Suprapubic skin (tissue), 4 donors: ENCODE data around the gene TBX10. TPM values are rescaled to one million over a fixed set of nuclear protein-coding genes. Genes with fewer than 3 reads are reported as not detected.
A peak's percentile ranks its signal among the peaks of the same experiment; 100 is the strongest.

Source experiments
- DNase-seq, 2 donors: peaks; one replicate each; pipeline ENCODE4 v3.0.0-alpha.2; 2019; ENCODE audit warnings: low spot score in 2 of 2
- H3K27ac ChIP-seq: fragments of 200-600 bp; sonication (generic); one replicate; pipeline ENCODE4 v1.5.1; 2019
- H3K27me3 ChIP-seq: fragments of 200-600 bp; sonication (generic); one replicate; pipeline ENCODE4 v1.5.1; 2019
- H3K36me3 ChIP-seq: fragments of 200-600 bp; sonication (generic); one replicate; pipeline ENCODE4 v1.5.1; 2019
- H3K4me1 ChIP-seq: fragments of 200-600 bp; sonication (generic); one replicate; pipeline ENCODE4 v1.5.1; 2019
- H3K4me3 ChIP-seq: fragments of 200-600 bp; sonication (generic); one replicate; pipeline ENCODE4 v1.5.1; 2019; ENCODE audit warnings: mild to moderate bottlenecking
- H3K9me3 ChIP-seq: fragments of 200-600 bp; sonication (generic); one replicate; pipeline ENCODE4 v1.5.1; 2019
- CTCF ChIP-seq, 2 donors: fragments of 200-600 bp in 1 of 2; fragments of 450-650 bp in 1 of 2; sonication (generic) in 1 of 2; IDR thresholded peaks; one replicate each; pipeline ENCODE4 v1.5.1; 2016 to 2019; ENCODE audit warnings: antibody characterized with exemption in 2 of 2, mild to moderate bottlenecking in 1 of 2, moderate library complexity in 1 of 2
- EP300 ChIP-seq: sonication (generic); formaldehyde crosslinking; IDR thresholded peaks from one replicate; pipeline ENCODE4 v1.6.1; 2017; ENCODE audit warnings: antibody characterized with exemption
- POLR2A ChIP-seq, 2 donors: fragments of 450-650 bp; IDR thresholded peaks; one replicate each; pipeline ENCODE4 v1.6.1; 2017; ENCODE audit warnings: antibody characterized with exemption in 2 of 2, mild to moderate bottlenecking in 2 of 2, moderate library complexity in 2 of 2
- POLR2AphosphoS5 ChIP-seq, 3 donors: sonication (generic); formaldehyde crosslinking; IDR thresholded peaks; one replicate each; pipeline ENCODE4 v1.6.1; 2017; ENCODE audit warnings: antibody characterized with exemption in 3 of 3
- WGBS: methylation state at CpG from one replicate; pipeline ENCODE4 v1.1.5; 2018; 5-methylcytosine and 5-hydroxymethylcytosine counted together
- total RNA-seq, 4 donors: library from RNA; depleted of rRNA; stranded (reverse); fragments of >200 nt; gene quantifications; one replicate each; pipeline ENCODE4 v1.1.0, GENCODE V29; 2016

The TBX10 gene
- total RNA-seq, 4 donors from 2014 or later = not detected

DNA sequence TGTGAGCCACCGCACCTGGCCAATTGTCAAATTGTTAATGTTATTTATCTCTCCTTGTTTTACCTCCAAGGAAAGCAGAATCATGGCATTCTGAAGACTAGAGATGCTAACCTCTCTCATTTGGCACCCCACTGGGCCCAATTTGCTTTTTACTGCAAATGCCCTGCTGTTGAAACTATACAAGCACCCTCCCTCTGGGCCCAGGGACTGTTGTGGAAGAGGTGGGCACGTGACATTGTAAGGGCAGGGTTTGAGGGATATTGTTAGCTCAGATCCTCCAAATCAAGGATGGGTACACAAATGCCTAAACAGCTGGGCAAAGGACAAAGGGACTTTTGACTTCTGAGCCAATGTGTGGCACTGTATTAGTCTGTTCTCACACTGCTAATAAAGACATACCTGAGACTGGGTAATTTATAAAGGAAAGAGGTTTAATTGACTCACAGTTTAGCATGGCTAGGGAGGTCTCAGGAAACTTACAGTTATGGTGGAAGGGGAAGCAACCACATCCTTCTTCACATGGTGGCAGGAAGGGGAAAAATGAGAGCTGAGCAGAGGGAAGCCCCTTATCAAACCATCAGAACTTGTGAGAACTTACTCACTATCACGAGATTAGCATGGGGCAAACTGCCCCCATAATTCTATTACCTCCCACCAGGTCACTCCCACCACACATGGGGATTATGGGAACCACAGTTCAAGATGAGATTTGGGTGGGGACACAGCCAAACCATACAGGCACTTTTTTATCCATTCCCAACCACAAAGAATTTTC, 41.3 kb upstream of the TBX10 start:
- peak overlapping the region; percentile 82 for H3K27ac ChIP-seq
- peaks cover 23% of the 10 kb centered on the region for H3K4me1 ChIP-seq
- TF ChIP-seq POLR2A (IDR thresholded peaks at IDR 0.05) (no peak), POLR2AphosphoS5 (IDR thresholded peaks at IDR 0.05) (no peak), EP300 (no peak), CTCF (IDR thresholded peaks at IDR 0.05) (no peak)
- H3K4me3 ChIP-seq = no peak overlapping the region
- no peaks in the 10 kb centered on the region for H3K9me3 ChIP-seq
- 59% methylated on average over 3 of the region's 3 CpGs for WGBS
- H3K27me3 ChIP-seq = no peaks in the 10 kb centered on the region
- peak in 1 of 2 donors; percentile 45 for DNase-seq
- H3K36me3 ChIP-seq = no peaks in the 10 kb centered on the region

- Histone ChIP-seq H3K4me3 (no peak overlapping the region), H3K27ac (peak overlapping the region; percentile 81)
- no peak for TF ChIP-seq CTCF (IDR thresholded peaks at IDR 0.05)
- TF ChIP-seq POLR2A (IDR thresholded peaks at IDR 0.05) = no peak
- TF ChIP-seq EP300 = no peak
- TF ChIP-seq POLR2AphosphoS5 (IDR thresholded peaks at IDR 0.05) = no peak
These were observed 35.6 kb upstream of the TBX10 start for GRCh38 chr11:67675058-67675747.

DNA sequence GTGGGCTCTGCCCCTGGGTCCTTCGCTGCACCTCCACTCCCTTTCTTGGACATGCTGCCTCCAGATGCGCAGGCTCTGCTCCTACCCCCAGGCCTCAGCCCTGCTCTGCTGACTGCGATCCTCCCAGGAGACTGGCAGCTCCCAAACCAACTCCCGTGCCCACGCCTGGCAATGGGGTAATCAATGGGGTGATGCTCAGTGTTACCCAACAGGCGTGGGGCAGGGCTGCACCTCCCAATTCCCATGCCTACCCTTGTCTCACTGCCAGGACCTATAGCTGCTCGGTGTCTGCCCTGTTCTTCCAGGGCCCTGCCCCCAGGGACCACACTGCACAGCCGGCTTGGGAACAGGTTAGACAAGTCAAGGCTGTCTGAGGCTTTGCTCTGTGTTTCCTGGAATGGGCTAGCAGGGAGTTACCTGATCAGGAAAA, 34.9 kb upstream of the TBX10 start, which contains the start of gene ALDH3B2:
Gene ALDH3B2 (minus strand): TSS at position 182 of the 430 bp plus-strand sequence. CDS start 7,688 bp downstream, outside the sequence.
- Histone ChIP-seq H3K27me3 (peaks cover 20% of the 10 kb centered on the region), H3K4me1 (peaks cover 22% of the 10 kb centered on the region), H3K9me3 (no peaks in the 10 kb centered on the region), H3K36me3 (no peaks in the 10 kb centered on the region), H3K4me3 (peak within 1 kb of the TSS; percentile 41), H3K27ac (peak within 1 kb of the TSS; percentile 86)
- 49% methylated on average over 7 of the region's 8 CpGs for WGBS
- TF ChIP-seq POLR2A (IDR thresholded peaks at IDR 0.05) (no peak), POLR2AphosphoS5 (IDR thresholded peaks at IDR 0.05) (peak; percentile 26 to 97 (median 97)), CTCF (IDR thresholded peaks at IDR 0.05) (no peak), EP300 (no peak)
- DNase-seq = peak; percentile 81 to 86

More at GRCh38 chr11:67675058-67675747, 35.6 kb upstream of the TBX10 start:
- peak in 1 of 2 donors; percentile 47 for DNase-seq
- 85% methylated on average over 12 of the region's 12 CpGs for WGBS
- no peaks in the 10 kb centered on the region for H3K9me3 ChIP-seq
- H3K27me3 ChIP-seq = peaks cover 20% of the 10 kb centered on the region
- no peaks in the 10 kb centered on the region for H3K36me3 ChIP-seq
- H3K4me1 ChIP-seq = peaks cover 22% of the 10 kb centered on the region

DNA sequence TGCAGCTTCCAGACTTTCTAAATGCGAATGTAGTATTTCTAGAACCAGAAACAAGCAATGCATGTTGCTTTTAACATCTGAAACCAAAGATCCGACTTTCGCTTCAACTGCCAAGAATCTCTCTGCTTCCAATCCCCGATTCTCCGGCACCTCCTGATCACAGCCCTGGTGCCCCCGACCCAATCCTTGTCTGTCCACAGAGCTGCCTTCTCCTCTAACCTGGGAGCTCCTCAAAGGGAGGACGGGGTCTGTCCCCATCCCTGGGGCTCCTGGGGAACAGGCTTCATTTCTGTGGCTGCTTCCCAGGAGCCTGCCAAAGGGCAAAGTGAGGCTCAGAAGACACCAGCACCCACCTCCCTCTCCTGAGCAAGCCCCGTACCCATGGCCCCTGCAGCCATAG, 34.3 kb upstream of the TBX10 start:
- H3K27me3 ChIP-seq = peaks cover 20% of the 10 kb centered on the region
- H3K27ac ChIP-seq = peak overlapping the region; percentile 86
- H3K4me3 ChIP-seq = peak overlapping the region; percentile 41
- DNase-seq = peak in 1 of 2 donors; percentile 68
- H3K9me3 ChIP-seq = no peaks in the 10 kb centered on the region
- peaks cover 22% of the 10 kb centered on the region for H3K4me1 ChIP-seq
- no peaks in the 10 kb centered on the region for H3K36me3 ChIP-seq
- 37% methylated on average over 8 of the region's 8 CpGs for WGBS
- TF ChIP-seq CTCF (IDR thresholded peaks at IDR 0.05) (no peak), POLR2AphosphoS5 (IDR thresholded peaks at IDR 0.05) (no peak), EP300 (no peak), POLR2A (IDR thresholded peaks at IDR 0.05) (no peak)

DNA sequence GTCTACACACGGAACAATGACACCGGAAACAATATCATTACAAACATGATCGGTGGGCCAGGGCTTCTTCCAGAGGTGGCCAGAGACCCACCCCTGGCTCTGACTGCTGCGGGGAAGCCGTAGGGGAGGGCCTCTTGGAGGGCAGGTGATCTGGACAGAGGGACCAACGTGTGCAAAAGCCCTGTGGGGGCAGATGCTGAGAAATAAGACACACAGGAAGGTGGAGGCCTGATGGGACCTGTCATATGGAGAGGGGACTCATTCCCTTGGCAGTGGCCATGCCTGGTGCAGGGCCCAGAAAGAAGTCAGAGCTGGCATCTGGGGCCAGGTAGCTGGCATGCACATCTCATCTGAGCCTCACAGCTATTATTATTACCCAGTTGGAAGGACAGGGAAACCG, 33.8 kb upstream of the TBX10 start:
- 80% methylated on average over 6 of the region's 7 CpGs for WGBS
- Histone ChIP-seq H3K9me3 (no peaks in the 10 kb centered on the region), H3K4me3 (peak overlapping the region; percentile 41), H3K36me3 (no peaks in the 10 kb centered on the region), H3K27me3 (peaks cover 20% of the 10 kb centered on the region), H3K27ac (peak overlapping the region; percentile 86), H3K4me1 (peaks cover 22% of the 10 kb centered on the region)
- DNase-seq = peak in 1 of 2 donors; percentile 66
- TF ChIP-seq EP300 = no peak
- no peak for TF ChIP-seq POLR2AphosphoS5 (IDR thresholded peaks at IDR 0.05)
- TF ChIP-seq CTCF (IDR thresholded peaks at IDR 0.05) = no peak
